Measurements from ENCODE around the gene RTN4RL2.

The RTN4RL2 gene

GRCh38 chr11:57457643-57458023 is 2.7 kb upstream of the RTN4RL2 start:
- DNase-seq (ENCODE audit: low read depth): no peak
- no peak for TF ChIP-seq CTCF (IDR thresholded peaks at IDR 0.05; ENCODE audit: control insufficient read depth, extremely low read depth, insufficient read depth)
- no peak overlapping the region for H3K4me3 ChIP-seq (ENCODE audit: low read depth, low read length)

GRCh38 chr11:57458060-57458409 is 2.3 kb upstream of the RTN4RL2 start:
- H3K4me3 ChIP-seq (ENCODE audit: low read depth, low read length): no peak overlapping the region
- no peak for TF ChIP-seq CTCF (IDR thresholded peaks at IDR 0.05; ENCODE audit: control insufficient read depth, extremely low read depth, insufficient read depth)
- DNase-seq (ENCODE audit: low read depth): no peak

GRCh38 chr11:57458410-57459163 is 1.7 kb upstream of the RTN4RL2 start:
- H3K4me3 ChIP-seq (ENCODE audit: low read depth, low read length): no peak overlapping the region
- no peak for DNase-seq (ENCODE audit: low read depth)
- TF ChIP-seq CTCF (IDR thresholded peaks at IDR 0.05; ENCODE audit: control insufficient read depth, extremely low read depth, insufficient read depth): peak; percentile 66

- H3K4me3 ChIP-seq (ENCODE audit: low read depth, low read length): peak overlapping the region; percentile 70
- DNase-seq (ENCODE audit: low read depth): no peak
- no peak for TF ChIP-seq CTCF (IDR thresholded peaks at IDR 0.05; ENCODE audit: control insufficient read depth, extremely low read depth, insufficient read depth)
Measured at GRCh38 chr11:57459164-57460021, 935 bp upstream of the RTN4RL2 start.

- H3K4me3 ChIP-seq (ENCODE audit: low read depth, low read length): peak overlapping the region; percentile 70
- no peak for TF ChIP-seq CTCF (IDR thresholded peaks at IDR 0.05; ENCODE audit: control insufficient read depth, extremely low read depth, insufficient read depth)
- no peak for DNase-seq (ENCODE audit: low read depth)
Measured at GRCh38 chr11:57460758-57461749, 726 bp downstream of the RTN4RL2 start.

GRCh38 chr11:57461841-57462489 is 1.6 kb downstream of the RTN4RL2 start:
- no peak overlapping the region; the same call in 1 of the 2 replicates for H3K4me3 ChIP-seq (ENCODE audit: low read depth, low read length)
- DNase-seq (ENCODE audit: low read depth): no peak
- no peak for TF ChIP-seq CTCF (IDR thresholded peaks at IDR 0.05; ENCODE audit: control insufficient read depth, extremely low read depth, insufficient read depth)

Measured in LNCaP clone FGC (cell line).